ENCODE data around the gene MEA1.

- TF ChIP-seq CTCF (IDR thresholded peaks at IDR 0.05 in 2 of 3, conservative IDR thresholded peaks at IDR 0.05 in 1 of 3; ENCODE audit: borderline replicate concordance in 1 of 3, insufficient read depth in 1 of 3, low read depth in 2 of 3, low read length in 2 of 3) (no peak), ELF1 (IDR thresholded peaks at IDR 0.05; ENCODE audit: borderline replicate concordance, low read depth) (no peak), POLR2A (IDR thresholded peaks at IDR 0.05; ENCODE audit: borderline replicate concordance, extremely low read depth, insufficient read depth, insufficient read length) (no peak), POLR2AphosphoS5 (IDR thresholded peaks at IDR 0.05; ENCODE audit: low read depth, low read length) (no peak)
These were observed 19.9 kb upstream of the MEA1 start for GRCh38 chr6:43033496-43034189.
